Measurements from ENCODE around the gene DEDD.

The DEDD gene

DNA sequence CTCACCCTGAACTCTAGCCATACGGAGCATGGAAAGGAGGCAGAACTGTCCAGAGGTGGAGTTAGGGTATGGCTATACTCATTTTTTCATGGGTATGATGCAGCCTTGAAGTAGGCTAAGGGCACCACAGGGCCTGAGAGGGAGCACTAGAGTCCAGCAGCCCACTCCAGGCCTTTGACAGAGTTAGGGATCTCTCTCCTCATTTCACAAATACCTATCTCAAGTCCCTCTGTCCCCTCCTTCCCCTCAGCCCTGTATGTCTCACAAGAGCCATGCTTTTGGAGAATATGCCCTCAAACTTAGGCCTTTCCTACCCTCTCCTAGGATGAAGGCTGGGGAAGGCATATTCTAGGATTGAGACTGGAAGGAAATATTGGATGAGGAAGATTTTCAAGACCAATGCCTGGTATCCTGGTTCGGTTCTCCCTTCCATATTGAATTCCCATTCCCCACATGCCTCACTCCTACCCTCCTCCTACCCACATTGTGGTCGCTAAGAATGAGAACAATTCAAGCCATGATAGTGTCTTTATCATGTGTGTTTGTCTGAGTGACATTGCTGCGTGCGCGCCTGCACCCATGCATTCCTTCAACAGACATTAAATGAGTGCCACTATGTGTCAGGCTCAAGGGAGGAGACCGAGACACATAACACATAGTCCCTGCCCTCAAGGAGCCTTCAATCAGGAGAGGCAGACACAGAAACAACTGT, 40.5 kb downstream of the DEDD start:
- no peak for DNase-seq

DNA sequence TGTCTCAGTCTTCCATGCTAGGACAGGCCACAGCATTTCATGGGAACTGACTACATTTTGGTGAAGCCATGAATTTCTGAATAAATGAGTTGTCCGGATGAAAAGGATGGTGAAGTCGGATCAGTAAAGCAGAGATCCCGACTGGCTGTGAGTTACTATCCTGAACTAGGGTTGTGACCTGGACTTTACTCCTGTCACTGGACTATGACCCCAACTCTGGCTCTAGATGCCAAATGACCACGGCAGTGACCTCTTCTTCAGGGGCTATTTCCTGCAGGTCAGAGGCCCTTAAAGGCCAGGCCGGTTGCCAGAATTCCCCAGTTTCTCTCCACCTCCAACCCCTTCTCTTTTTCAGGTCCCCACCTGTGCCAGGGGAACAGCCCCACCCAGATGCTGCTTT, 41.4 kb downstream of the DEDD start:
- DNase-seq, result no peak

- no peak for DNase-seq
These were observed 41.9 kb downstream of the DEDD start for GRCh38 chr1:161090617-161091016.

DNA sequence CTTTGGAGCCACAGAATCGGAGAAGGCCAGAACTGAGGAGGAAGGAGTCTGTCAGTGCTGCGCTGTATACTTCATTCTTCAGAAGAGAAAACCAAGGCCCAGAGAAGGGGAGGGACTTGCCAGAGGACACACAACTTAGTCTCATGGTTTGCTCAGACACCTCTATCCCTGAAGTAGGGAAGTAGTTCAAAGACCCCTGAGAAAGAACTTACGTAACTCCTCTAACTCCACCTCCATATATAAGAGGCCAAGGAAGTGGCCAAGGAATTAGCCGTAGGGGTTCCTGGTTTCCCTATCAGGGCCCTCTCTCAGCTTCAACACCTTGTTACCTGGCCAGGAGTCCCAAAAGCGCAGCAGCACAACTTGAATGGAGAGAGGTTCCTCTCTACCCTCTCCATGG, 42.5 kb downstream of the DEDD start:
- no peak for DNase-seq

- peak; percentile 66 to 82 (median 79) for DNase-seq
These were observed 43.1 kb downstream of the DEDD start, which contains the start of gene NECTIN4 for GRCh38 chr1:161089251-161089924. NECTIN4 (minus strand) TSS chr1:161089558; CDS start chr1:161089296, 262 bp downstream.

DNA sequence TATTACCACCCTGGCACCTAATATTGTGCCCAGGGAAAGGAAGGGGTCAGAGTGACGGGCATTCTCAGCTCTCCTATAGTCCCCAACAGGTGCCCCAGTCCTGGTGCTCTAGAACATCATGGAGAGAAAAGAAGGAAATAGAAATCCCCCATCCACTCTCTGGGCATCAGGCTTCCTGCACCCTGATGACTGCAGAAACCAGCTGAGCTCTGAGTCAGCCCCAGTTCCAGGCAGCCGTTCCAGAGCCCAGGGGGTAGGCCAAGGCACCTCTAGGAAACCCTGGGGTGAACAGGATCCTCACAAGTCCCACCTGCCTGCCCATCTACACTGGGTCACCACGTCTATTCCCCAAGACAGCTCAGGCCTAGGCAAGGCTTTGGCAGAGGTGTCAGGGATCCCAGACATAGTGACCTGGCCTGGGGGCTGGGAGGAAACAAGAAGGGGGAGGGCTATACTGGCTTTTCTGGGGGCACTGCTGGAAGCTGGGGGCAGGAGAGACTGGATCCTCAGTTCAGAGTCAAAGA, 43.8 kb downstream of the DEDD start:
- peak; percentile 66 to 86 (median 82) for DNase-seq

DNA sequence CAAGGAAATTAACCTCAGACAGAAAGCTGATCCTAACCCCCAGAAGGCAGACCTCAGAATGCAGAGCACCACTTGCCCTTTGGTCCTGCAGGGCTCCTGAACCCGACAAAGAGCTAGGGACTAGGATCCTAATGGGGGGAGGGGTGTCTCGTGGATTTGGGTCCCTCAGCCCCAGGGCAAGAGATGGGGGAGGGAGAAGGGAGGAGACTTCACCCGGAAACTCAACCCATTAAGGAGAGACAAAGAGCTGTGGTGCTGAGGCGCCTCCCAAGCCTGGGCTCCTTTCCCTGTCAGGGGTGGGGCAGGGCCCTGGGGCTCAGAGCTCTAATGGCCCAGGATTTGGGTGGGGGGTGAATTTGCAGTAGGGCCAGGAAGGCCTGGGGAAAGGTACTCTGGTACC, 46.0 kb downstream of the DEDD start:
- DNase-seq, result no peak

GRCh38 chr1:161085165-161085564, 47.3 kb downstream of the DEDD start:
- no peak for DNase-seq

GRCh38 chr1:161084597-161084988, 47.9 kb downstream of the DEDD start:
- no peak for DNase-seq

GRCh38 chr1:161083748-161084596, 48.5 kb downstream of the DEDD start:
- DNase-seq, result peak; percentile 29 to 53 (median 44)

DNA sequence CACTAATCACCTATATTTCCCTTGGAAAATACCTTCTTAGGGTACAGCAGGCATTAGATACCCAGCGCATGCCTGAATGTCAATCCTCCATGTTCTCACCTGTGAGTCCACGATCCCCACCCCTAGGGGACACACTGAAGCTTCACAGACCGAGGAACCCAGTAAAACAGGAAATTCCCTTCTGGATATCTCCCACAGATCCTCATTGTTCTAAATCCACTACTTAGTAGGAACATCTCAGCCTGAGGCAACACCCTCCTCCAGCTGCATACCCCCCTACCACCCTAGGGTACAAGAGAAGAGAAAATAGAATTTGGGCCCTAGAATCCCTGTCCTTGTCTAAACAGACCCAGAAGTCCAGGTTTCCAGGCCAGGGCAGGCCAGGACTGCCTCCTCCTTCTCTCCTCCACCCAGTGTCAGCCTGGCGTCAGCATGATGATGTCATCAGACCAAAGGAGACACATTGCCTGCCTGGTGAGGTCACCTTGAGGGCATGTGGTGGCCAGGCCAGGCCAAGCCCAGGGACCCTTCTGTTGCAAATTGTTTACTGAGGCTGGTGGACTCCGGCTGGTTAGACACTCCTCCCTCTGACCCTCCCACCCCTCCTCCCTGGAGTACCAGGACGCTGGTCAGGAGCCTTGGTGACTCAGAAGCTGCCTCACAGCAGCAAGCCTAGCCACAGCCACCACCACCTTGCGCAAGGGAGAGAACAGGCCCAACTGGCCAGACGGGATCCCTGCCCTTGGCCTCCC, 49.3 kb downstream of the DEDD start:
- peak; percentile 93 to 98 (median 96) for DNase-seq

DNA sequence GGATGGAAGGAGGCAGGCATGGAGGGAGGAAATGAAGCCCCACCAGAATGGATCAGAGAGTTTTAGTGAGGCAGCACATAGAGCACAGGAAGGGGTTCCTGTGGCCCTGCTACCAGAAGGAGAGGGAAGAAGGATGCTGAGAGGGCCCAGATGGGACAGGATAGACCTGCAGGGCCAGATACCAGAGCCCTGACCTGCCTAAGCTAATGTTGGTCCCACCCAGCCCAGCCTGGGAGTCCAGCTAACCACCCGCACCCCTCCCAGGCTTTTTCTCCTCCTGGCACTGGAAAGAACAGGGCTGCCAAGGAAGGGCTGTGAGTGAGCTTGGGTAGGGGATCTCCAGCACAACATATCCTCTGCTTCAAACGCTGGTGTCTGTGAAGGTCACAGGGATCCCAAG, 50.0 kb downstream of the DEDD start:
- DNase-seq, result no peak

- no peak for DNase-seq
These were observed 50.9 kb downstream of the DEDD start for GRCh38 chr1:161081519-161081918.

GRCh38 chr1:161080441-161081405, 51.7 kb downstream of the DEDD start:
- no peak for DNase-seq

- DNase-seq, result no peak
These were observed 52.9 kb downstream of the DEDD start for GRCh38 chr1:161079436-161080110.

GRCh38 chr1:161077426-161077825, 55.0 kb downstream of the DEDD start:
- DNase-seq, result no peak

DNA sequence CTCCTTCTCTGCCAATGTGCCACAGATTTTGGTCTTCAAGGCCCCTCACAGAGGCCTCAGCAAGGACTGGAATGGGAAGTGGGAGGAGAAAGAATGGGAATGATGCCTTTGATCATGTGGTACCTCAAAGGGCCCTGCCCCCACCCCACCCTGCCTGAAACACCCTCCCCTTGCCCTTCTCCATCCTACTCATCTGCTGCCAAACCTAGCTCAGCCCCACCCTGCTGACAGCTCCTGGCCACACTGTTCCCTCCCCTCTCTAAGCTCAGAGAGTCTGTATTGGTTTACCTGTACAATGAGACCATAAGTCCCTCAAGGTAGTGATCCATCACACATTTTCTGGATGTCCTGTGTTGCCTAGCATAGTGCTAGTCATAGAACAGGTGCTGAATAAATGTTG, 56.1 kb downstream of the DEDD start:
- DNase-seq, result no peak

DNA sequence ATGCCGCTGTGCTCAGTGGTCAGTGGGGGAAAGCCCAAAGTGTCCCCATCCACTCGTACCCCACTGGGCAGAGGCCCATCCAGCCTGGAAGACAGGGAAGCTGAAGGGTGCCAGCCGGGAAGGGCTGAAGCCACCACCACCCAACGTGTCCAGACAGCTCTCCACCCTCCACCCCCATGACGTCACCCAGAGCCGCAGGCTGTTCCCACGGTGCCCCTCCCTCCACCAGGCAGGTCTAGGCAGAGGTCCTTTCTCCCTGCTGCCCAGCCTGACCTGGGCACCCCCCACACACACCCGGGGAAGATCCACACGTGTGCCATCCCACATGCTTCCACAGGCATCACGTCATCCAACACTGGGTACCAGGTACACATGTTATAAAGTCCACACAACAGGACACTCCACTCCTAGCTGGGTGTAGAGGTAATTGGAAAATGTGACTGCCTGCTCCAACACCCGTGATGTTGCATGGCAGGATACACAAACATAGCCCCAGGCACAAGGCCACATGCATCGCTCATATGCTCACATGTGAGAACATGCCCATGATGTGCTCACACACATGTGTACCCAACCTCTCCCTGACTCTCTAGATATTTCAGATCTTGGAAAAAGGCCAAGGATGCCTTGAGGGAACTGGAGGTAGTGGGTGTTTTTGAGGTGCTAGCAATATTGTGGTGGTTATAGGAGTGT, 57.6 kb downstream of the DEDD start:
- DNase-seq, result no peak

DNA sequence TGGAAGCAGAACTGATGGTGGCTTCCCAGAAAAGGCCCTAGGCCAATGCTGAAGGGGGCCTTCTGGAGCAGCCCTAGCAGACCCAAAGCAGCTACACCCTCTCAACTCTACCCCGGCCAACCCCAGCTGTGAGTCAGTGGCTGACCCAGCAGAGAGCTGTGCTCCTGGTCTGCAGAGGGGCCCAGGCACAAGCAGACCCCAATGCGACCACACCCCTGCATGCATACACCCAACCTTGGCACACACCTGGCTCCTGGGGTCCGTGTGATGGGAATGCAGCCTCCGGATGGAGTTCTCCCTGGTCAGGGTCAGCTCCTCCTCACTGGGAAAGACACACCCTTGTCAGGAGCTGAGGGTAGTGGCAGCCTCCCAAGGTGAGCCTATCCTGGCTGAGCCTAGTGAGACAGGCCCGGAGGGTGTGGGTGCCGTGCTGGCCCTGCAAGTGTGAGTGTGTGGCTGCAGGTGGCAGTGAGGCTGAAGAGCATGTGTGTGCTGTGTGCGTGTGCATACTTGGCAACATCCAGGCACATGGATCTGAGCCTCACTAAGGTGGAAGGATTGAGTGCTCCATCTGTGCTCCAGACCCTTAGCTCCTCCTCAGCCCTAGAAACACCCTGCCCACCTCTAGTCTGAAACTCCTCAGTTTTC, 58.9 kb downstream of the DEDD start:
- DNase-seq, result no peak
